Putamen (tissue), 1 donor: Measurements from ENCODE around the gene LRRK1.

Experiments used
- DNase-seq: peaks from one replicate; pipeline ENCODE4 v3.0.0-alpha.2; 2016; ENCODE audit warnings: low spot score

Gene LRRK1

GRCh38 chr15:100972975-100973350 is 53.8 kb downstream of the LRRK1 start:
- no peak for DNase-seq

GRCh38 chr15:100973351-100974111 is 54.4 kb downstream of the LRRK1 start:
- DNase-seq: no peak

GRCh38 chr15:100975043-100975442 is 55.9 kb downstream of the LRRK1 start:
- DNase-seq: no peak

- DNase-seq: no peak
Measured at GRCh38 chr15:100980410-100981046, 61.4 kb downstream of the LRRK1 start.

- no peak for DNase-seq
Measured at GRCh38 chr15:100981086-100981485, 61.9 kb downstream of the LRRK1 start.

GRCh38 chr15:100983221-100983620 is 64.1 kb downstream of the LRRK1 start:
- DNase-seq: no peak

GRCh38 chr15:100985401-100985800 is 66.2 kb downstream of the LRRK1 start:
- no peak for DNase-seq

GRCh38 chr15:100986158-100986896 is 67.2 kb downstream of the LRRK1 start:
- no peak for DNase-seq

- DNase-seq: peak; percentile 55
Measured at GRCh38 chr15:100987143-100987542, 68.0 kb downstream of the LRRK1 start.

GRCh38 chr15:100988297-100988696 is 69.1 kb downstream of the LRRK1 start:
- no peak for DNase-seq

- no peak for DNase-seq
Measured at GRCh38 chr15:100988857-100989256, 69.7 kb downstream of the LRRK1 start.

- DNase-seq: no peak
Measured at GRCh38 chr15:100994597-100995446, 75.7 kb downstream of the LRRK1 start.

- no peak for DNase-seq
Measured at GRCh38 chr15:100995471-100996430, 76.6 kb downstream of the LRRK1 start.

GRCh38 chr15:100997442-100997841 is 78.3 kb downstream of the LRRK1 start:
- no peak for DNase-seq

GRCh38 chr15:100998630-100999029 is 79.5 kb downstream of the LRRK1 start:
- no peak for DNase-seq

GRCh38 chr15:100999369-100999768 is 80.2 kb downstream of the LRRK1 start:
- no peak for DNase-seq

GRCh38 chr15:101000271-101000681 is 81.1 kb downstream of the LRRK1 start:
- no peak for DNase-seq

- DNase-seq: no peak
Measured at GRCh38 chr15:101001056-101001455, 81.9 kb downstream of the LRRK1 start.

GRCh38 chr15:101001796-101002195 is 82.6 kb downstream of the LRRK1 start:
- no peak for DNase-seq

- DNase-seq: no peak
Measured at GRCh38 chr15:101003081-101003480, 83.9 kb downstream of the LRRK1 start.

GRCh38 chr15:101003706-101004105 is 84.5 kb downstream of the LRRK1 start:
- DNase-seq: no peak
